Measurements from ENCODE around the gene CTDP1. TPM values are rescaled to one million over a fixed set of nuclear protein-coding genes. Genes with fewer than 3 reads are reported as not detected.

CTDP1 gene
- total and polyA plus RNA-seq, 4 donors: 7.0 to 19.8 (median 16.7) TPM

- Histone ChIP-seq H3K9me3 (ENCODE audit: control insufficient read depth, low read length) (no peaks in the 10 kb centered on the region), H3K4me1 (ENCODE audit: control insufficient read depth in 1 of 2, insufficient read depth in 2 of 2, low read length in 2 of 2) (no peaks in the 10 kb centered on the region), H3K36me3 (ENCODE audit: control insufficient read depth in 1 of 2, insufficient read depth in 2 of 2, low read length in 1 of 2) (no peaks in the 10 kb centered on the region), H3K4me3 (ENCODE audit: low read length in 2 of 2) (no peak overlapping the region), H3K27ac (ENCODE audit: low read depth in 1 of 2, low read length in 2 of 2) (no peak overlapping the region), H3K27me3 (ENCODE audit: control insufficient read depth in 1 of 2, insufficient read depth in 2 of 2, low read length in 1 of 2) (no peaks in the 10 kb centered on the region)
- ATAC-seq (ENCODE audit: low FRiP score): no peak
- WGBS, 2 donors: 74 to 78% methylated on average over 29 of the region's 29 CpGs
- intact Hi-C loops (cut with DNase I): no loop called here
- peak in 1 of 2 donors; percentile 29 for DNase-seq
Measured at GRCh38 chr18:79779021-79779699, 99.6 kb downstream of the CTDP1 start.

GRCh38 chr18:79779700-79780190 lies 100.1 kb downstream of the CTDP1 start:
- intact Hi-C loops (cut with DNase I): no loop called here
- Histone ChIP-seq H3K4me1 (ENCODE audit: control insufficient read depth in 1 of 2, insufficient read depth in 2 of 2, low read length in 2 of 2) (no peaks in the 10 kb centered on the region), H3K27me3 (ENCODE audit: control insufficient read depth in 1 of 2, insufficient read depth in 2 of 2, low read length in 1 of 2) (no peaks in the 10 kb centered on the region), H3K36me3 (ENCODE audit: control insufficient read depth in 1 of 2, insufficient read depth in 2 of 2, low read length in 1 of 2) (no peaks in the 10 kb centered on the region), H3K4me3 (ENCODE audit: low read length in 2 of 2) (no peak overlapping the region), H3K9me3 (ENCODE audit: control insufficient read depth, low read length) (no peaks in the 10 kb centered on the region), H3K27ac (ENCODE audit: low read depth in 1 of 2, low read length in 2 of 2) (no peak overlapping the region)
- 80% methylated on average over 18 of the region's 18 CpGs for WGBS, 2 donors
- ATAC-seq (ENCODE audit: low FRiP score) (no peak), DNase-seq (peak; percentile 21 to 54)

GRCh38 chr18:79780547-79780946 lies 100.9 kb downstream of the CTDP1 start:
- Histone ChIP-seq H3K27me3 (ENCODE audit: control insufficient read depth in 1 of 2, insufficient read depth in 2 of 2, low read length in 1 of 2) (no peaks in the 10 kb centered on the region), H3K27ac (ENCODE audit: low read depth in 1 of 2, low read length in 2 of 2) (no peak overlapping the region), H3K9me3 (ENCODE audit: control insufficient read depth, low read length) (no peaks in the 10 kb centered on the region), H3K4me1 (ENCODE audit: control insufficient read depth in 1 of 2, insufficient read depth in 2 of 2, low read length in 2 of 2) (no peaks in the 10 kb centered on the region), H3K4me3 (ENCODE audit: low read length in 2 of 2) (no peak overlapping the region), H3K36me3 (ENCODE audit: control insufficient read depth in 1 of 2, insufficient read depth in 2 of 2, low read length in 1 of 2) (no peaks in the 10 kb centered on the region)
- DNase-seq: peak; percentile 9 to 57
- no peak for ATAC-seq (ENCODE audit: low FRiP score)
- intact Hi-C loops (cut with DNase I): no loop called here
- 87 to 88% methylated on average over 8 of the region's 8 CpGs for WGBS, 2 donors

DNA sequence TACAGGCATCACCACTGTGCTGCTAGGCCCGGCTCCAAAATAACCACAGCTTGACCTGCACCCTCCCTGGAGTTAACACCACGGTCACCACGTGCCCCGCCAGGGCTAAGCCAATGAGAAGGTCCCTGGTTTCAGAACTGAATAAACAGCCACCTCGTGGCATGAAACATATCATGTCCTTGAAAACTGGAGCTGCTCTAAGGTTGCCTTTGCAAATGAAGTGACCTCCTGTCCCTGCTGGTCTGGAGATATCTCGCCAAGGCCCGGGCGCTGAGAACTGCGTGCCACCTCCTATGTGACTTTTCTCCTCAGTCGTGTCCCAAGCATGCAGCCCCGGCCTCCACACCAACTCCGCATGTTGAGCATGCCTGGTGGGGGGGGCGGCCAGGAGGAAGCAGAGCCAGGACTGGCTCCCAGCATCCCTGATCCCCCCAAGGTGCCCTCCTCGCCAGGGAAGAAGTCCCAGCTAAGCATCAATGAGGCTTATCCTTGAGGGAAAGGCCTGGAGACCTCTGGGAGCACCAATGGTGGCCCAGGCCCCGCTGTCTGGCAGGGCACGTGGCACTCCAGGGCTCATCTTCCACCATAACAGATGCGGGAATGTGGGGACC lies 101.8 kb downstream of the CTDP1 start:
- no peak overlapping the region for H3K4me3 ChIP-seq (ENCODE audit: low read length in 2 of 2)
- no peaks in the 10 kb centered on the region for H3K27me3 ChIP-seq (ENCODE audit: control insufficient read depth in 1 of 2, insufficient read depth in 2 of 2, low read length in 1 of 2)
- intact Hi-C loops (cut with DNase I): no loop called here
- H3K9me3 ChIP-seq (ENCODE audit: control insufficient read depth, low read length): no peaks in the 10 kb centered on the region
- H3K36me3 ChIP-seq (ENCODE audit: control insufficient read depth in 1 of 2, insufficient read depth in 2 of 2, low read length in 1 of 2): no peaks in the 10 kb centered on the region
- no peak overlapping the region for H3K27ac ChIP-seq (ENCODE audit: low read depth in 1 of 2, low read length in 2 of 2)
- ATAC-seq (ENCODE audit: low FRiP score) (no peak), DNase-seq (peak; percentile 15 to 74)
- WGBS, 2 donors: 80 to 83% methylated on average over 17 of the region's 17 CpGs
- no peaks in the 10 kb centered on the region for H3K4me1 ChIP-seq (ENCODE audit: control insufficient read depth in 1 of 2, insufficient read depth in 2 of 2, low read length in 2 of 2)

DNA sequence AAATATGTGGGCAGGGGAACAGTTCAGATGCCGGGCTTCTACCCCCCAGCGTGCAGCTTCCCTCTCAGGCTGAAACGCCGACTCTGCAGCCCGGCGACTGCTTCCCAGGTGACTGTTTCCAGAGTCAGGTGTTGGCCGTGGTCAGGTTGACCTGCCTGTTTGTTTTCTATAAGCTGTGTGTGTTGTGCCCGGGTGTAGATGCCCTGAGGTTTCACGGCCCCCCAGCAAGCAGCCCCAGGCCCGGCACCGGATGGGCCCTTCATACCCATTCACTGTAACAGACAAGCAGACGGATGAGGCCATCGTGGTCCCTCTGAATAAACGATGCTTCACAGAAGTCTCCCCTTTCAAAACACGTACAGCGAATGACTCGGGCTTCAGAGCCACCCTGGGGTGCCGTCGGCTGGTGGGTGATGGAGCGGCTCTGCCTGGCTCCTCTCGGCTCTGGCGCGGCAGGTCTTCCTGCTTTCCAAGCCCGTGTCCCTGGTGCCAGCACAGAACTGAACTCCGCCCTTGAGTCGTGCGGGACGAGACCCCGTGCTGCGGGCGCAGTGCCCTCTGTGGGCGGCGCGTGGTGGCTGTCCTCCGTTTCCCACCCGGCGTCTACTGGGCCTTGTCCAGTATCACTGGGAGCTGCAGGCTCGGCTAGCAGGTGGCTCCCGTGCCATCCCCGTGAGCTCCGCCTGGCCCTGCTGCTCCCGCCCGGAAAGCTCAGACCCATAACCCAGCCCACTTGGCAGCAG lies 103.1 kb downstream of the CTDP1 start:
- no peaks in the 10 kb centered on the region for H3K27me3 ChIP-seq (ENCODE audit: control insufficient read depth in 1 of 2, insufficient read depth in 2 of 2, low read length in 1 of 2)
- WGBS, 2 donors: 85 to 87% methylated on average over 43 of the region's 43 CpGs
- no peaks in the 10 kb centered on the region for H3K36me3 ChIP-seq (ENCODE audit: control insufficient read depth in 1 of 2, insufficient read depth in 2 of 2, low read length in 1 of 2)
- H3K27ac ChIP-seq (ENCODE audit: low read depth in 1 of 2, low read length in 2 of 2): no peak overlapping the region
- H3K4me1 ChIP-seq (ENCODE audit: control insufficient read depth in 1 of 2, insufficient read depth in 2 of 2, low read length in 2 of 2): no peaks in the 10 kb centered on the region
- H3K4me3 ChIP-seq (ENCODE audit: low read length in 2 of 2): no peak overlapping the region
- no peaks in the 10 kb centered on the region for H3K9me3 ChIP-seq (ENCODE audit: control insufficient read depth, low read length)
- DNase-seq: peak; percentile 40 to 64
- ATAC-seq (ENCODE audit: low FRiP score): no peak
- intact Hi-C loops (cut with DNase I): no loop called here

GRCh38 chr18:79784071-79784913 lies 104.7 kb downstream of the CTDP1 start:
- intact Hi-C loops (cut with DNase I): no loop called here
- peak; percentile 33 to 63 for DNase-seq
- no peak overlapping the region for H3K27ac ChIP-seq (ENCODE audit: low read depth in 1 of 2, low read length in 2 of 2)

DNA sequence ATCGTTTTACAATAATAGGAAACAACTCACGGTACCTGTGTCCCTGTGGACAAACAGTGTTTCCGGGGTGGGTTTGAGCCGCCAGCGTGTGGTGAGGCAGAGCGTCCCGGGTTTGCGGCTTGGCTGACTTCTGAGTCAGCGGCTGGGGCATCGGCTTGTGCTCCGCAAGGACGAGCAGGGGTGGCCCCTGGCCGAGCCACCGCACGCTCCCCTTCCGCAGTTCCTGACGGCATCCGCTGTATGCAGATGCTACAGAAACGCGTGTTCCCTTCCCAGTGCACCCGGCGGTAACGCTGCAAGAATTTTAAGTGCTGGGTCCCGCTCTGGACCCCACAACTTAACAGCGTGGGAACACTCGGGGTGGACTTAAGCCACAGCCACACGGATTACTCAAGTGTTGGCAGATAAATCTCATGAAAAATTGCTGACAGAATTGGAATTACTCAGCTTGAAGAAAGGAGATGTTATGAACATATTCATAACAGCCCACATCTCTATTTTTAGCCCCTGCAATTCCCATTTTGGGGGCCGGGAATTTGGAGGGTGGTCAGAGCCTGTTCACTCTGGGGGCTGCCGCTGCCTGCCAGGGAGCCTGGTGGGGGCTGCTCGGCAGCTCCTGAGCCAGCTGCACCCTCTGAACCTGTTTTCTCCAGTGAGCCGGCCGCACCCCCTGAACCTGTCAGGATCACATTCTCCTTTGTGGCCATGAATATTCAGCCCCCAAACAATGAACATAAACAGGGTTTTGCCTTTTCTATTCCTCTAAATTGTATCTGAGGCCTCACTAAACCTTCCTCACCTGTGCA lies 105.6 kb downstream of the CTDP1 start:
- ATAC-seq (ENCODE audit: low FRiP score) (no peak), DNase-seq (peak; percentile 35 to 75)
- H3K36me3 ChIP-seq (ENCODE audit: control insufficient read depth in 1 of 2, insufficient read depth in 2 of 2, low read length in 1 of 2): no peaks in the 10 kb centered on the region
- no peaks in the 10 kb centered on the region for H3K9me3 ChIP-seq (ENCODE audit: control insufficient read depth, low read length)
- H3K4me1 ChIP-seq (ENCODE audit: control insufficient read depth in 1 of 2, insufficient read depth in 2 of 2, low read length in 2 of 2): no peaks in the 10 kb centered on the region
- H3K27me3 ChIP-seq (ENCODE audit: control insufficient read depth in 1 of 2, insufficient read depth in 2 of 2, low read length in 1 of 2): no peaks in the 10 kb centered on the region
- WGBS, 2 donors: 28 to 47% methylated on average over 32 of the region's 32 CpGs
- no peak overlapping the region for H3K27ac ChIP-seq (ENCODE audit: low read depth in 1 of 2, low read length in 2 of 2)
- H3K4me3 ChIP-seq (ENCODE audit: low read length in 2 of 2): no peak overlapping the region
- intact Hi-C loops (cut with DNase I): no loop called here

More at GRCh38 chr18:79784071-79784913, 104.7 kb downstream of the CTDP1 start:
- H3K4me3 ChIP-seq (ENCODE audit: low read length in 2 of 2): no peak overlapping the region
- WGBS, 2 donors: 80 to 82% methylated on average over 39 to 42 of the region's 42 CpGs
- no peaks in the 10 kb centered on the region for H3K4me1 ChIP-seq (ENCODE audit: control insufficient read depth in 1 of 2, insufficient read depth in 2 of 2, low read length in 2 of 2)
- H3K36me3 ChIP-seq (ENCODE audit: control insufficient read depth in 1 of 2, insufficient read depth in 2 of 2, low read length in 1 of 2): no peaks in the 10 kb centered on the region
- ATAC-seq (ENCODE audit: low FRiP score): no peak
- no peaks in the 10 kb centered on the region for H3K27me3 ChIP-seq (ENCODE audit: control insufficient read depth in 1 of 2, insufficient read depth in 2 of 2, low read length in 1 of 2)
- no peaks in the 10 kb centered on the region for H3K9me3 ChIP-seq (ENCODE audit: control insufficient read depth, low read length)

GRCh38 chr18:79785831-79786230 lies 106.2 kb downstream of the CTDP1 start:
- H3K4me3 ChIP-seq (ENCODE audit: low read length in 2 of 2): no peak overlapping the region
- no peaks in the 10 kb centered on the region for H3K27me3 ChIP-seq (ENCODE audit: control insufficient read depth in 1 of 2, insufficient read depth in 2 of 2, low read length in 1 of 2)
- no peak overlapping the region for H3K27ac ChIP-seq (ENCODE audit: low read depth in 1 of 2, low read length in 2 of 2)
- H3K9me3 ChIP-seq (ENCODE audit: control insufficient read depth, low read length): no peaks in the 10 kb centered on the region
- ATAC-seq (ENCODE audit: low FRiP score) (no peak), DNase-seq (peak; percentile 31 to 61)
- intact Hi-C loops (cut with DNase I): no loop called here
- no peaks in the 10 kb centered on the region for H3K4me1 ChIP-seq (ENCODE audit: control insufficient read depth in 1 of 2, insufficient read depth in 2 of 2, low read length in 2 of 2)
- H3K36me3 ChIP-seq (ENCODE audit: control insufficient read depth in 1 of 2, insufficient read depth in 2 of 2, low read length in 1 of 2): no peaks in the 10 kb centered on the region
- 82 to 83% methylated on average over 10 to 12 of the region's 12 CpGs for WGBS, 2 donors
